GM12801 (cell line): Measurements from ENCODE around the gene PRTN3.

Source experiments
- CTCF ChIP-seq: IDR thresholded peaks from one replicate; pipeline ENCODE4 v1.5.1; 2011; ENCODE audit warnings: control low read depth; ENCODE audit not compliant: insufficient read length; ENCODE audit errors: extremely low read depth

PRTN3 gene

DNA sequence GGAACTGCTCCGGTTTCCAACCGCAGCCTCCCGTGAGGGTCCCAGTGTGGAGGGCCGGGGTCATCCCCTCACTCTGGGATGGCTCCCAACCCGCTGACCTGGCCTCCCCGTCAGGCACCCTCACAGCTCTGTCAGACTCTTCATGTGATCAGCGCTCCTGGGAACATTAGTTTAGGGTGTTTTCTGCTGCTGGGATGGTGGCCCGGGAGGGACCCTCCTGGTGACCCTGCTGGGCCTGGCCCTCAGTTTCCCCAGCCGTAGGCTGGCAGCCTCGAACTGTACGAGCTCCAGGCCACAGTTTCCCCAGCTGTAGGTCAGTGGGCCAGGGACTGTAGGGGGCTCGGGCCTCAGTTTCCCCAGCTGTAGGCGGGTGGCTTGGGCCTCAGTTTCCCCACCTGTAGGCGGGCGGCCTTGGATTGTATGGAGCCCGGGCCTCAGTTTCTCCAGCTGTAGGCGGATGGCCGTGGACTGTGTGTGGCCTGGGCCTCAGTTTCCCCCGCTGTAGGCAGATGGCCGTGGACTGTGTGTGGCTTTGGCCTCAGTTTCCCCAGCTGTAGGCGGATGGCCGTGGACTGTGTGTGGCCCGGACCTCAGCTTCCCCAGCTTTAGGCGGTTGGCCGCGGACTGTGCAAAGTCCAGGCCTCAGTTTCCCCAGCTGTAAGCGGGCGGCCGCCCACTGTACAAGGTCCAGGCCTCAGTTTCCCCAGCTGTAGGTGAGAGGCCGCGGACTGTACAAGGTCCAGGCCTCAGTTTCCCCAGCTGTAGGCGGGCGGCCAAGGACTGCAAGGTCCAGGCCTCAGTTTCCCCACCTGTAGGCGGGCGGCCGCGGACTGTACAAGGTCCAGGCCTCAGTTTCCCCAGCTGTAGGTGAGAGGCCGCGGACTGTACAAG lies 44.9 kb upstream of the PRTN3 start:
- TF ChIP-seq CTCF, result no peak

DNA sequence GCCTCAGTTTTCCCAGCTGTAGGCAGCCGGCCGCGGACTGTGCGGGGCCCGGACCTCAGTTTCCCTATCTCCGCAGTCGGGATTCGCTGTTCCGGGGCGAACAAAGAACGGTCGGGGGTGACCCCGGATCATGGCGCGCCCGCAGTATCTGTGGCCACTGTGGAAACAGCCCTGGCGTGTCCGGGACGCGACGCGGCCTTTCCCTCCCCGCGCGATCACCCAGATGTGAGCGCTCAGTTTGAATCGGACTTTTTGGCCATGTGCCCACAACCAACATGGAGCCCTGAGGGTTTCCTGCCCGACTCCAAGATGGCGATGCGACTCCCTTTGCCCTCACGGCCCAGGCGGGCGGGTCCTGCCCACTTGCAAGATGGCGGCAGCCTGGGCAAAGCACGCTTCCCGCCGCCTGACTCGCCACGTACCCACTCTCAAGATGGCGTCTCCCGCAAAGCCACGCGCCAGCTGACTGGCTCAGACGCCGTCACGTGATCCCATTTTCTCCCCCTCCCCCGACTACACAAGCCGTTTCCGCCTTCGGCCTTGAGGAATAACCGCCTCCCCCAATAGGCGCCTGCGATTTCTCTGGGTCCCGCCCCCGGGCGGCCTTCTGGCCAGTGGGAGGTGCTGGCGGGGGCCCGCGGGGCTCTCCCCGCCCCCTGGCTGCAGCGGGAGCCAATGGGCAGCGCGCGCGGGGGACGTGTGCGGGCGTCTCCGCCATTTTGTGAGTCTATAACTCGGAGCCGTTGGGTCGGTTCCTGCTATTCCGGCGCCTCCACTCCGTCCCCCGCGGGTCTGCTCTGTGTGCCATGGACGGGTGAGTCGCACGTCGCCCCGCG lies 43.9 kb upstream of the PRTN3 start, which contains the start of gene PTBP1:
PTBP1 (plus strand) TSS at position 761 of the 836 bp plus-strand sequence; CDS start at position 807, 46 bp downstream.
- no peak for TF ChIP-seq CTCF

- no peak for TF ChIP-seq CTCF
These were observed 43.0 kb upstream of the PRTN3 start for GRCh38 chr19:797528-798414.

DNA sequence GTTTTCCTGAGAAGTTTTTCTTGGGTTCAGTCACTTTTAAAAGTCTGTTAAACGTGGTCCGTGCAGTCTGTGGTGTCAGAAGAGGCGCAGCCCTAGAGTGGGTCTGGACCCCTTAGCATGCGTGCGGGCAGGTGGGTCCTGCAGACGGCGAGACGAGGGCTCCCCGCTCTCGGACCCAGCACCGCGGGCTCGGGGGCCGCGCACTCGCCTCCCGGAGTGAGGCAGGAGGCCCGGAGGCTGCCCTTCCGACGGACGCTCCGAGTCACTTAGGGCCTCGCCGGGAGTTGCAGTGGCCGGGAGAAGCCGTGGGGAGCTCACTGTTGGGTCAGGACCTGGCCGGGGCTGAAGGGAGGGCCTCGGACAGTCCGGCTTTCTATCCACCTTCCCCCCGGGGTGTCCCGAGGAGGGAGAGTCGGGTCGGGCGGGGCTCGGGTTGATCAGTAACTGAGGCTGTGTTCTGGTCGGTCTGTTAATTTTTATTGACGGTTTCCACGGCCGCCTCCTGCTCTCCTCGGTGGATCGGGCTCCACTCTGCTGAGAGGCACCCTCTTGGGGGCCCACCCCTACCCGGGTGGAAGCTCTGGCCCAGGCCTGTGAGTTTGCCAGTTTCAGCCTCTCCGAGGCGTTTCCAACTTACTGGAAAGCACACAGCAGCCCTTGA lies 42.3 kb upstream of the PRTN3 start:
- TF ChIP-seq CTCF, result no peak

DNA sequence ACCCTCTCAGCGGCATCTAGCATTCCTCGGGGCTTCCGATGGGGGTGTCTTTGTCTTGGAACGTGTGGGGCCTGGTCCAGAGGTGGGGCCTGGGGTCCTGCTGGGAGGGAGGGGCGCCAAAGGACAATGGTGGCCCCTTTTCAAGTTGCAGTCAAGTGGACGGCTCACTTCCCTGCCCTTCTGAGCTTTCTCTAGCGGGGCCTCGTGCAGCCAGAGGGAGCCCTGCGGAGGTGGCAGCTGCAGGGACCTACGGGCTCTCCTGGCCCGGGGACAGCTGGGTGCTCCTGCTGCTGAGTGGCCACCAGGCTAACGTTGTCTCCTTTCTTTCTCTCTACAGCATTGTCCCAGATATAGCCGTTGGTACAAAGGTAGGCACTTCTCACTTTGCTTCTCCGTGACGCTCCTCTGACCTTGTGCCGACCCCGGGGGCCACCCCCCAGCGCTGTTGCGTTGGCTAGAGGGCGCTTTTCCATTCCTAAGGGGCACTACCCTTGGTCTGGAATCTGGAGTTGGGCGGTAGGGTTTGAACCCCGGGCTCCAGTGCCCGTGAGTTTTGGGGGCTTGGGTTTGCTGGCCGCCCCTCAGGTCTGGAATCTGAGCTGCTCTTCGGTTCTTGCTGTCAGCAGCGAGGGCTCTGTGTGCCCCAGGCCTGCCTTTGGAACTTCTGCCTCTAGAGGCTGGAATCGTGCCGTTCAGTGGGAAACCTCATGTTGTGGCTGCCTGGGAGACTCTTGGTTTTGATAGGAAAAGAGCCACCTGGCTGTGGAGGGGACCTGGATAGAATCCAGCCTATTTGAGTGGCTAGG lies 41.5 kb upstream of the PRTN3 start:
- no peak for TF ChIP-seq CTCF

- no peak for TF ChIP-seq CTCF
These were observed 40.3 kb upstream of the PRTN3 start for GRCh38 chr19:800360-801029.
